Spleen (tissue), 7 donors: ENCODE results near the gene ESAM.

Experiments
- CTCF ChIP-seq, 11 experiments: fragments of 200-600 bp in 7 of 11; fragments of 450-650 bp in 4 of 11; sonication (generic) in 4 of 11; IDR thresholded peaks in 8 of 11; conservative IDR thresholded peaks in 3 of 11; 1 replicate in 7 of 11; 2 replicates in 4 of 11; pipeline versions ENCODE4 v1.4.0 to v1.8.0; 2016 to 2021; ENCODE audit warnings: antibody characterized with exemption in 11 of 11, inconsistent platforms in 4 of 11, mild to moderate bottlenecking in 1 of 11
- POLR2A ChIP-seq, 3 donors: fragments of 450-650 bp; IDR thresholded peaks; one replicate each; pipeline ENCODE4 v1.5.1; 2017; ENCODE audit warnings: antibody characterized with exemption in 3 of 3, mild to moderate bottlenecking in 1 of 3
- donor health status: DM: no; HTN: no; CAD: no; lungs with moderate emphysema.
- donor health status: DM: no; HTN: no; CAD: no.
- donor health status: DM: no; HTN: no; CAD: no.

- TF ChIP-seq CTCF (IDR thresholded peaks at IDR 0.05 in 8 of 11, conservative IDR thresholded peaks at IDR 0.05 in 3 of 11) (no peak), POLR2A (IDR thresholded peaks at IDR 0.05) (no peak)
Measured at GRCh38 chr11:124760806-124761205, 1.3 kb downstream of the ESAM start.
